HG03571 (cell line): ENCODE results near the gene LSP1.

Experiments
- ATAC-seq: cut with Tn5 transposase; IDR thresholded peaks from one replicate; pipeline ENCODE4 v1.9.1; 2021; ENCODE audit not compliant: unreplicated experiment

LSP1 gene

DNA sequence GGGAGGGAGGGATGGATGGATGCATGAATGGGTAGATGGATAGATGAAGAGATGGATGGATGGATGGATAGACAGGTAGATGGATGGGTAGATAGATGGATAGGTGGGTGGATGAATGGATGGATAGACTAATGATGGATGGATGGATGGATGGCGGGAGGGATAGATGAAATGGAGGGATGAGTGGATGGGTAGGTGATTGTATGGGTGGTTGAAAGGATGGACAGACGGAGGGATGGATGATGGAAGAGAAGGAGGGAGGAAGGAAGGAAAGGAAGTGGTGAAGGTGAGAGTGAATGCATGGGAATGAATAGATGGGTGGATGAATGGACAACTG lies 62.9 kb downstream of the LSP1 start:
- ATAC-seq, result no peak

GRCh38 chr11:1916132-1916985 lies 63.5 kb downstream of the LSP1 start:
- no peak for ATAC-seq

DNA sequence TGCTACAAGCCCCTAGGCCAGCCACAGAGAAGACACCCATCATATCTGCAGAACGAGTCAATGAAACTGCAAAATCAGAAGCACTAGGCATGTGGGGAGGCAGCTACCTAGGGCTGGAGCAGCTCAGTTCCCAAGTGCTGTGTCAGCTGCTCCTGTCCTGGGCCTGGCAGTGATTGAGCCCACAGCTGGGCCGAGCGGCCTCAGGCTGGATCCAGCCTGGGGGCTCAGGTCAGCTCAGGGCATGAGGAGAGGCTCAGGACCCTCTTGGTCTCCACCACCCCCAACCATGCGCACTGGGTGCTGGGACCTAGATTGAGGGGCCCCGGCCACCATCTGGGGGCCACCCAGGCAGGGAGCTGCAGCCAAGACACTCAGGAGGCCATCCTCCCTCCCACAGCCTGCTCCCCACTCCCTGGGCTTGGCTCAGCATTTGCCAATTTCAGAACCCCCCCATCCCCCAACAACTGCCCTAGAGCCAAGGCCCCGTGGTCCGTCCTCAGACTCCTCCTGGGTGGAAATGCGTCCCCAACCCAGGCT lies 64.2 kb downstream of the LSP1 start:
- no peak for ATAC-seq

DNA sequence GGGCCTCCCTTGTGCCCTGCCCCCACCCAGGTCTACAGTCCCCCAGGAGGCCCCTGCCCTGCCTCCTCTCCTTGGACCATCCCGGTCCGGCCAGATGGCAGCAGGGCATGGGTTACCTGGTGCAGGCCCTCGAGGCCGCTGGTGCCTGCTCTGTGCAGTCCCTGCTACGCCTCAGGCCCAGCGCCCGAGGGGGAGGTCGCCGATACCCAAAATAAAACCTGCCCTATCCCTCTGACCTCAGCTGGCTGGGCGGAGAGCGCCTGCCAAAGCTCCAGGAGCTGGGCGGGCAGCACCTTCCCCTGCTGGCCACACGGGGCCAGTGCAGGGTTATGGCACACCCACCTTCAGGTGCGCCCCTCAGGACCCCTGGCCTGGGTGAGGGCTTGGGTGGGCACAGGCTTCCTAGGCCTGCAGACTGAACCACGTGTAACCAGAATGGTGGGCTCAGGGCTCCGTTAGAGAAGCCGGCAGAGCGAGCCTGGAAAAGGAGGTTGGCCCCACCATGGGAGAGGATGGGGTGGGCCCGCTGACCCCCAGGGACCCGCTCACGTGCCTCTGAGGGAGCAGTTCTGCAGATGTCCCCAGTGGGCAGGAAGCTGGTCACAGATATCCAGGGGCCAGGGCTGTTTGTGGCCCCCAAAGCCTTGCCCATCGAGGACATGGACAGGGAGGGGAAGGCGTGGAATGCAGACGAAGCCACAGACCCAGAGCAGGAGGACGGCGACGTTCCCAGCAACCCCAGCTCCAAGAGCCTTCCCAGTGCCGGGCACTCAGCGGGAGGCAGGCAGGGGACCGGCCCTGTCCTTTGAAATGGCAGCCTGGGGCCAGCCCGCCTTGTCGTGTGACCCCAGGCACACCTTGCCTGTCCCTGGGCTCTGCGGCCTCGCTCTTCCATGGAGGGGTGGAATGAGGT lies 64.9 kb downstream of the LSP1 start:
- no peak for ATAC-seq

DNA sequence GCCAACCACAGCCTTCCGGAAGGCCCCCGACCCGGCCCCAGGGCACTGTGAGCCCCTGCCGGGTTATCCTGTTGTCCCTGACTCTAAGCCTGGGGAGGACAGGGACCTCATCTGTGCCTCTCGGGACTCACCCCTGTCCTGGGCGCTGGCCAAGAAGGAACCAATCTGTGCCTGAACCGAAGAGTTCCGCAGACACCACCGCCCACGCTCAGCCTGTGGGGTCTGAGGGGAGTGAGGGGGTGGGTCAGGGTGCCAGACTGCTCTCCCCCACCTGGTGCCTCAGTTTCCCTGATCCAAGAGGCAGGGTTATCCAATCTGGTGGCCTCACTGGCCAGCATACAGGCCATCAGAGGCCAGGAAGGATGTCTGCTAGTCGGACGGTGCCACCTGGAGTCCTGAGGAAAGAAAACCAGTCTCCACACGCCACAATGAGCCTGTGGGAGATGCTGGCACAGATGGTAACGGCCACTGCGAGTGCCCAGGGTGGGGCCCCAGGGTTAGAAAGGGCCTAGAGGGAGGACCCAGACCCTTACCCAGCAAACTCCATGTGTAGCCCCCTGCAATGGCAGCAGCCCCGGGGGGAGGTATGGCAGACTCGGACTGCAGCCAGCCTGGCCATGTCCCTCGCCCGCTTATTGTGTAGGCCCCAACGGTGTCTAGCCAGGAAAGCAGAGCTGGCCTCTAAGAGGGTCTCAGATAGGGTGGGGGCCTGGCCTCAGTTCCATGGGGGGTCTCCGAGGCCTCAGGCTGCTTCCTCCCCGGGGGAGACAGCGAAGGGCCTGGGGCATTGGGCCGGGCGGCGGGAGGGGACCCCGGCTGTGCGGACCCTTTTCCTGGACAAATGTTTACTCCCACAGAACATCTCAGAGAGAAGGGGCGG lies 65.8 kb downstream of the LSP1 start:
- ATAC-seq, result no peak

DNA sequence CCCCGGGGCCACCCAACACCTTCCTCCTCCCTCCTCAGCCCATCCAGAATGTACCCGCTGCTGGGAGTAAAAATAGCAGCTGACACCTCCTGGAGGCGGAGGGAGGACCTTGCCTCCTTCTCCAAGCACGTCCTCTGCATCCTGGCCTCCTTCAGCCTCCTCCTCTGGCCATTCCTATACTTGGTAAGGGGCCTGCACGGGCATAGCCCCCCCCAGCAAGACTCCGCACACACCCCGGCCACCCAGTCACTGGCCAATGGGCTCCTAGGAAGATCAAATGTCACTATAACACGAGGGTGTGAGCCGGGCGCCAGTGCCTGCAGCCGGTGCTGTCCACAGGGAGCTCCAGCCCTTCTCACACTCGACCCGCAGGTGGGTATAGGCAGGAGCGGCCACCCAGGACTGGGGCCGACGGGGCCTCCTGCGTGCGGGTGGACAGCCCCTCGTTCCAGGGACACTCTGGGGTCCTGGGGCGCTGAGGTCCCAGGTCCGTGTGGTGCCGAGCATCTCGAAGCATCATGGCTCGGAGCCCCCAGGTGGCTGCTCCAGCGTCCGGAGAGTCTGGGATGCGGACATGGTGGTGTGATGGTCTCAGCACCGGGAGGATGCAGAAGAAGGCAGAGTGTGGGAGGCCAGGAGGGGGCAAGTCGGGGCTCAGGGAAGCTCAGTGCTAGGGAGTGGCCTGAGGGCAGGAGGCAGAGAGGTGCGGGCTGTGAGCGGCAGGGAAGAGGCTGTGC lies 66.7 kb downstream of the LSP1 start, which contains the start of gene TNNT3:
TSS of gene TNNT3 (plus strand) at position 313 of the 737 bp plus-strand sequence. CDS start 3,172 bp downstream, outside the sequence.
- no peak for ATAC-seq

DNA sequence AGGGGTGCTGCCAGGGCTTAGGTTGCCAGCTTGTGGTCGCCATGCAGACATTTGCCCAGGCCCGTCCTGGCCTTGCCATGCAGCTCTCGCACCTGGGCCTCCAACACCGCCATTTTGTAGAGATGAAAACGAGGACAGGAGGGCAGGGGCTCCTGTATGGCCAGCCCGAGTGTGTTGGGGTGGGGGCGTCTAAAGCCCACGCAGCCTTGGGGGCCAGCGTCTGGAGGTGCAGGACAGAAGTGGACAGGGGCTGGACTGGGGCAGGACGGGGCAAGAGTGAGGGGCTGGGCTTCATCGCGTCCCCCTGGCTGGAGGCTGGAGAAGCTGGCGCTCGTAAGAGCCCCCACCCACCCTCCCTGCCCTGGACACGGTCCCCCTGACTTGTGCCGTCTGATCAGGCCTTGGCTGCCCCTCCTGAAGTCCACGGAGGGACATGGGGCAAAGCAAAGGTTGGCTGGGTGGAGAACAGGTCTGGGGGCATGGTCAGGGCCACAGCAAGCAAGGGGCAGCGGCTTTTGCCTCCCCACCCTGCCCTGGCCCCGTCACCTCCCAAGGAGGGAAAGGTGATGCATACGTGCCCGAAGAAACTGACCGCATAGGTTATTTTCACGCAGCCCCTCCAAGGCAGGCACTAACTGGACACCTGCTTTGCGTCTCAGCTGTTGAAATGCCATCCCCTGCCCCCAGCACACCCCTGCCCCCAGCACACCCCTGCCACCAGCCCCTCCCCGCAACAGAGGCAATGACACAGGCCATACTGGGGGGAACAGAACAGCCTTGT lies 67.4 kb downstream of the LSP1 start:
- no peak for ATAC-seq

GRCh38 chr11:1920909-1921573 lies 68.2 kb downstream of the LSP1 start:
- ATAC-seq, result no peak

DNA sequence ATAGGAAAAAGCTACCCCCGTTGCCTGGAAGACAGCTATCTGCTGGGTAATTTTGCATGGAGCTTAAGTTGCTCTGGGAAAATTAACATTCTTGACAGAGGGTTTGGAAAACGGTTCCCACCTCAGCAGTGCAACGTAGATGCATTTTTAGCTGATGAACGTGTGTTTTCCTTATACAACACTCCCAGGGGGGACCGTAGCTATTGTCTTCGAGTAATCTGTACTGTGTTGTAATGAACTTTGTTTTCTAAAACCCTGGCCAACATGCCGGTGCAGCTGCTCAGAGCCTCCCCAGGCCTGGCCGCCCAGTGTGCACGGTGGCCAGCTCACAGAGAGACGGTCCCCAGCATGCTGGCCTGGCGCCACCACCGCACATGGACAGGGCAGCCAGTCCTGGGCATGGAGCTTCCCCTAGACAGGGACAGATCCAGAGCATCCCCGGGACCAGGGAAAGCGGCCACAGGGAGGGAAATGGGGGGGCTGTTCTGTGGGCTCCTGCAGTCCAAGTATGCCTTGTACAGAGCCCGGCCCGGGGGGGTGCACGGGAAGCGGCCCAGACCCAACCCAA lies 68.8 kb downstream of the LSP1 start:
- ATAC-seq, result no peak

GRCh38 chr11:1922481-1923081 lies 69.7 kb downstream of the LSP1 start:
- ATAC-seq, result no peak

- ATAC-seq, result no peak
Observed at GRCh38 chr11:1923201-1923956, 70.5 kb downstream of the LSP1 start.

DNA sequence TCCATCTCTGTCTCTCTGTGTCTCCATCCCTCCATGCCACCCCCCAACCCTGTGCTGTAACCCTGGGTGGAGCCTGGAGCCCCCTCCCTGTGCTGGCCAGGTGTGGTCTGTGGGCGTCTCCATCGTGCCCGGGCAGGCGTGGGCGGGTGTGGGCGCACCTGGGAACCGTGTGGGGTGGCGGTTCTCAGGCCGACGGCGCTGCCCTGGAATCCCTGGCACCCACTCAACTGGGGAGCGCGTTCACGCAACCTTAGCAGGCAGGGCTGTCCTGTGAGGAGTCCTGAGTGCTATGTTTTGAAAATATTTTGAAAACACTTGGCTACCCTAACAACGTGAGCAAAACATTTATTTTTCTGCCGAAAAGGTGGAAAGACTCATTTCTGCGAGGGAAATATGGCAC lies 71.3 kb downstream of the LSP1 start:
- no peak for ATAC-seq

DNA sequence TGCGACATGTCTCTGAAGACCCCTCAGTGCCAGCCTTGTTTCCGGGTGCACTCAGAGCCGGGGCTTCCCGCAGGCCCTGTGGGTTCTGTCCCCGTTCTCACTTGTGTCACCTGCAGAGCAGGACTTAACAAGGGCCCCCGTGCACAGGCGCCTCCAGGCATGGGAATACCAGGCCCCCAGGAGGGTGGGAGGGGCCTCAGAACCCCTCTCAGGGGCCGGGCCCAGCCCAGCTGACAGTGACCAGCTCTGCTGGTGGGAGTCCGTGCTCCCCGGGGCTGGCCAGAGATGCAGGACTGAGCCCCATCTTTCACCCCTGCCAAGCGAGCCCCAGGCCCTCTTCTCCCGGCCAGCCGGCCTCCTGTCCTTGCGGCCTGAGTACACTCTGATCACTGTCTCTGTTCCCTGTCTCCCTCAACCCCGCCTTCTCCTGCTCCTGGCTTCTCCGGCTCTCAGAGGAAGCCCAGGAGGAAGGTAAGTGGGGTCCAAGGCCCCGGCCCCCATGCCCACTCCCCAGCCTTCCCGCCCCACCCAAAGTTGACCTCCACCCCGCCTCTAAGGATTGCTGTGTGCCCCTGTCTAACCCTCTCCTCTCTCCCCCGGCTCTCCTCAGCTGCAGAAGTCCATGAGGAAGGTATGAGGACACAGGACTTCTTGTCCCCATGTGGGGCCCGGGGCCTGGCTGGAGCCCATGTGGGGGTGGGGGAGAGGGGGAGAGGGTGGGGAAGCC lies 71.9 kb downstream of the LSP1 start:
- no peak for ATAC-seq

- ATAC-seq, result no peak
Observed at GRCh38 chr11:1925373-1926155, 72.7 kb downstream of the LSP1 start.

GRCh38 chr11:1926156-1927025 lies 73.5 kb downstream of the LSP1 start:
- ATAC-seq, result no peak
